ENCODE measurements around the gene ASGR2. TPM values are rescaled to one million over a fixed set of nuclear protein-coding genes. Genes with fewer than 3 reads are reported as not detected.
"Not testable (repeated sequence)": the region's sequence is repeated elsewhere in the genome, so short reads cannot be mapped to it uniquely, and the experiment has no call there.

Gene ASGR2, protein sequence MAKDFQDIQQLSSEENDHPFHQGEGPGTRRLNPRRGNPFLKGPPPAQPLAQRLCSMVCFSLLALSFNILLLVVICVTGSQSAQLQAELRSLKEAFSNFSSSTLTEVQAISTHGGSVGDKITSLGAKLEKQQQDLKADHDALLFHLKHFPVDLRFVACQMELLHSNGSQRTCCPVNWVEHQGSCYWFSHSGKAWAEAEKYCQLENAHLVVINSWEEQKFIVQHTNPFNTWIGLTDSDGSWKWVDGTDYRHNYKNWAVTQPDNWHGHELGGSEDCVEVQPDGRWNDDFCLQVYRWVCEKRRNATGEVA
- 1 to 10 TPM; 1.2 to 1.5 (median 1.4) TPM for polyA plus RNA-seq (ENCODE audit: insufficient read length in 3 of 3)

DNA sequence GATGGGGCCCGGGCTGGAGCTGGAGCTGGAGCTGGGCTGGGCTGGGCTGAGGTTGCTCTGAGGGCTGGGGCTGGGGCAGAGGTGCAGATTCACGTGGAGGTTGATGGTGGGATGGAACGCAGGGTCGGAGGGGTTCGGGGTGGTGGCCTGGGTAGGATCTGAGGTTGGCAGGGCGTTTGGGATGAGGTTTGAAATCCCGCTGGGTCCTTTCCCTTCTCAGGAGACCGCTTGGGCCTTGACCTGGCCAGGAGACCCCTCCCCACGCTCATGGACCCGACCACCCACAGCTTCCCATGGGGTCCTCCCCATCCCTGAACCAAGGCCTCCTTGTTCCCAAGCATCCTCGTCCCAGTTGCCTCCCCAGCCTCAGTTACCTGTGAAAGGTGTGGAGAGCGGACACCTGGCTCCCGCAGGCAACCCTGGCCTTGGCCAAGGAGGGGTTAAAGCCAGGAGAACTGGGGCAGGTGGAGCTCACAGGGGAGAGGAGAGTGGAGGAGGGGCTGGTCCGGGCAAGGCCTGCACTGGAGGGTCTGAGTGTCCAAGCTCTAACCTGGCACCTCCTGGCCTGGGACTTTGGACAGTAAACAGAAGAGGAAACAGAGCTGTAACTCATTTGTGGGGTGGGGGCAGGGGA lies at the start of gene ASGR2:
ASGR2 (minus strand) TSS at position 582 of the 634 bp plus-strand sequence. CDS start 582 bp downstream, outside the sequence.
- no peak for DNase-seq (ENCODE audit: low read depth in 3 of 3, low spot score in 2 of 3)

GRCh38 chr17:7159571-7159970 lies 44.9 kb upstream of the ASGR2 start:
- not testable (repeated sequence) for DNase-seq (ENCODE audit: low read depth in 3 of 3, low spot score in 2 of 3)

DNA sequence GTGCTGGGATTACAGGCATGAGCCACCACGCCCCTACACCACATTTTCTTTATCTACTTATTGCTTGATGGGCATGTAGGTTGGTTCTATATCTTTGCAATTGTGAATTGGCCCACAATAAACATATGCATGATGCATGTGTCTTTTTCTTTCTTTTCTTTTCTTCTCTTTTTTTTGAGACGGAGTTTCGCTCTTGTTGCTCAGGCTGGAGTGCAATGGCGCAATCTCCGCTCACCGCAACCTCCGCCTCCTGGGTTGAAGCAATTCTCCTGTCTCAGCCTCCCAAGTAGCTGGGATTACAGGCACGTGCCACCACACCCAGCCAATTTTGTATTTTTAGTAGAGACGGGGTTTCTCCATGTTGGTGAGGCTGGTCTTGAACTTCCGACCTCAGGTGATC lies 43.8 kb upstream of the ASGR2 start:
- DNase-seq (ENCODE audit: low read depth in 3 of 3, low spot score in 2 of 3): not testable (repeated sequence)

DNA sequence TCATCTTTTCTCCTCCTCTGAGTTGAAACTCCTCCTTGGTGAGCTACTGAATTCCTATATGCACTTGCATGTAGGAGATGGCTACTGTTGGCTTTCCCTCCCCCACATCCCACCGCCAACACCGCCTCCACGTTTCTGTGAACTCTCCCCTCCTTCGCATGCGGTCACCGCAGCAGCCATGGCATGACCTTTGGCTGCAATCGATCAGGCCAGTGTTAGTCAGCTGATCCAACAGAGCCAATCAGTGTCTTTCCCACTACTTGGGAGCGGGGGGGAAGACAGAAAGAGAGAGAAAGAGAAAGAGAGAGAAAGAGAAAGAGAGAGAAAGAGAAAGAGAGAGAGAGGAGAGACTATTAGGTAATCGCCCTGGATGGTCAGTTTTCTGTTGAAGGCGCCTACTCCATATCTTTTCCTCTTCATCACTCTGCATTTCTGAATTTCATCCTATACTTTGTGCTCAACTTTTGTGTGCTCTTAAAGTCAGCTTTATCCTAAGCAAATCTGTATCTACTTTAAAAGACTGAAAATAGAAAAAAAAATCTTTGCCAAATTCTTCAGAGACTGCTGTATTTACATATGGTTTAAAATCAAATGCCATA lies 41.8 kb upstream of the ASGR2 start:
- no peak for DNase-seq (ENCODE audit: low read depth in 3 of 3, low spot score in 2 of 3)

DNA sequence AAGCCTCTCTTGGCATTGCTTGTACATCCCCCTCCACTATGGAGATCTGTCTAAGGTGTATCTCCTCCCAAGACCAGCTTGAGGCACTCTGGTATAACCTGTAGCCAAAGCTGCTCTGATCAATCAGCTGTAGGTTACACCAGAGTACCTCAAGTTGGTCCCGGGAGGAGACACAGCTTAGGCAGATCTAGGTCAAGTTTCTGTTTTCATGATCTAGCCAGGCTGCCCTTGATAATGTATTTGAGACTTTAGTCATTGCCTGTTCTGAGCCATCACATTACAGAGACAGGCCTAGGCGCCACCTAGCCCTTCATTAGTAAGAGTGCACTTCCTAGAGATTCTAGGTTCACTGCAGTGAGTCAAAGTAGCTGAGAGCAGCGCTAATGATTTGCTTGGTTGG lies 33.1 kb upstream of the ASGR2 start:
- DNase-seq (ENCODE audit: low read depth in 3 of 3, low spot score in 2 of 3): no peak

DNA sequence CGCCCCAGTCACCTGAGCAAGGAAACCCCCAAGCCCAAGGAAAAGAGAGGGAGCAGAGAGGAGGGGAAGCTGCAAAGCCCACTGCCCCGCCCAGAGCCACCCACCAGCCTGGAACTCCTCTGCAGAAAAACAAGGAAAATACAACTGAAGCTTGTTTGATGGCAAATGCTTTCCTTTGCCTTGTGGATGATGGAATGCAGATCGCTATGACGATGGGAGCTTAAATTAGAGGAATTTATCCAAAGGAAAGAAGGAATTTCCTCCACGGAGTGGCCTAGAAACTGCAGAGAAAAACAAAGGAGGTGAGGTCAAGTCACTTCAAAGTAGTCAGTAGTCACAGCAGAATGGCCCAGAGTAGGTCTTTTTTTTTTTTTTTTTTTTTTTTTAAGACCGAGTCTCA lies 31.5 kb upstream of the ASGR2 start:
- no peak for DNase-seq (ENCODE audit: low read depth in 3 of 3, low spot score in 2 of 3)

DNA sequence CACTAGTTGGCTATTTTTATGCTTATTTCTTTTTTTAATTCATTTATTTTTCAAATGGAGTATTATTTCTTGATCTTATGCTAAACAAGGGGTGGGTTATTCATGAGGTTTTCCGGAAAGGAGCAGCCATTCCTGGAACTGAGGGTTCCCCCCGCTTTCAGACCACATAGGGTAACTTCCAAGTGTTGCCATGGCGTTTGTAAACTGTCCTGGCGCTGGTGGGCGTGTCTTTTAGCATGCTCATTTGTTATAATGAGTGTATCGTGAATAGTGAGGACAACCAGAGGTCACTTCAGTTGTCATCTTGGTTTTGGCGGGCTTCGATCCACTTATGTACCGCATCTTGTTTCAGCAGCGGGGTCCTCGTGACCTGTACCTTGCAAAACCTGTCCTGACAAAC lies 29.6 kb upstream of the ASGR2 start:
- DNase-seq (ENCODE audit: low read depth in 3 of 3, low spot score in 2 of 3): no peak

DNA sequence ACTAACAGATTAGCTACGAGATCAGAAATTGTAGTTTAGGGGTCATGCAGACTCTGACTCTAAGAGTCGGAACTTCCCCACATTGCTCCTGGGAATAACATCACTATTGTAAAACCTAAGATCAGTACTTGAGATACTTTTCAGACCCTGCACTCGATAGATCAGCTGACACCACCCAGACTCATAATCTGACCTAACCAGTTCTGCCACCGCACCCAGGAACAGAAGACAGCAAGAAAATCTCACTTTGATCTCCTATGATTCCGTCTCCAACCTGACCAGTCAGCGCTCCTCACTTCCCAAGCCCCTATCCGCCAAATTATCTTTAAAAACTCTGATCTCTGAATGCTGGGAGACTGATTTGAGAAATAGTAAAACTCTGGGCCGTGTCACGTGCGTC lies 27.2 kb upstream of the ASGR2 start:
- no peak for DNase-seq (ENCODE audit: low read depth in 3 of 3, low spot score in 2 of 3)

- DNase-seq (ENCODE audit: low read depth in 3 of 3, low spot score in 2 of 3): no peak
Measured at GRCh38 chr17:7139400-7139799, 24.8 kb upstream of the ASGR2 start.

GRCh38 chr17:7138800-7139381 lies 24.3 kb upstream of the ASGR2 start:
- no peak for DNase-seq (ENCODE audit: low read depth in 3 of 3, low spot score in 2 of 3)

- no peak for DNase-seq (ENCODE audit: low read depth in 3 of 3, low spot score in 2 of 3)
Measured at GRCh38 chr17:7137171-7137943, 22.7 kb upstream of the ASGR2 start.

GRCh38 chr17:7136266-7136877 lies 21.8 kb upstream of the ASGR2 start:
- peak; percentile 36 to 48 (median 45) for DNase-seq (ENCODE audit: low read depth in 3 of 3, low spot score in 2 of 3)

DNA sequence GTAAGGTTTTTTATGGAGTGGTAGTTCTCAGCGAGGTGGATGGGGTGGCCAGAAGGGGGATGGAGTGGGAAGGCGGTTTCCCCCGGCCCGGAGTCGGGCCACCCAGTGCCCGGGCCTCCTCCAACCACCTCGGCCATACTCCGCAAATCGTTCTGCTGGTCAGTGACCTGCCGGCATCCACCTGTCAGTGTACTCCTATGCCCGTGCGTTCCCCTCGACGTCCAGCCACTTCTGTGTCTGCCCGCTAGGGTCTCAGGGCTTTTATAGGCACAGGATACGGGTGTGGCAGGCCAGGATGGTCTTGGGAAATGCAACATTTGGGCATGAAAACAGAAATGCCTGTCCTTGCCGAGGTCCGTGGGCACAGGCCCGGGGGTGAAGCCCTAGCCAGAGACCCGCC lies 19.3 kb upstream of the ASGR2 start:
- no peak for DNase-seq (ENCODE audit: low read depth in 3 of 3, low spot score in 2 of 3)

DNA sequence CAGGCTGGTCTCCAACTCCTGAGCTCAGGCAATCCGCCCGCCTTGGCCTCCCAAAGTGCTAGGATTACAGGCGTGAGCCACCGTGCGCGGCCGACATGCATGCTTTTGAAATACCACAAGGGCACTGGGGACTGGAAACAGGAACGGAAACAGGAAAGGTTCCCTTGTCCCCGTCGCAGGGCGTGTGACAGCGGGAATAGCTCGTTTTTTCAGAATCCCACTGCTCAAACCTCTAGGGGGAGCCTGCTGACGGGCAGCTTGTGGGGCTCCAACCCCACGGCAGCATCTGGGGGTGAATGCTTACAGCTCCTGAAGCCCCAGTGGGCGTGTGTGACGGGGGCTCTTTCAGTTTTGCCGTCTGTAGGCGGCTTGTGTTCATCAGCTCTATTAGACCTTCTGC lies 18.8 kb upstream of the ASGR2 start:
- no peak for DNase-seq (ENCODE audit: low read depth in 3 of 3, low spot score in 2 of 3)

DNA sequence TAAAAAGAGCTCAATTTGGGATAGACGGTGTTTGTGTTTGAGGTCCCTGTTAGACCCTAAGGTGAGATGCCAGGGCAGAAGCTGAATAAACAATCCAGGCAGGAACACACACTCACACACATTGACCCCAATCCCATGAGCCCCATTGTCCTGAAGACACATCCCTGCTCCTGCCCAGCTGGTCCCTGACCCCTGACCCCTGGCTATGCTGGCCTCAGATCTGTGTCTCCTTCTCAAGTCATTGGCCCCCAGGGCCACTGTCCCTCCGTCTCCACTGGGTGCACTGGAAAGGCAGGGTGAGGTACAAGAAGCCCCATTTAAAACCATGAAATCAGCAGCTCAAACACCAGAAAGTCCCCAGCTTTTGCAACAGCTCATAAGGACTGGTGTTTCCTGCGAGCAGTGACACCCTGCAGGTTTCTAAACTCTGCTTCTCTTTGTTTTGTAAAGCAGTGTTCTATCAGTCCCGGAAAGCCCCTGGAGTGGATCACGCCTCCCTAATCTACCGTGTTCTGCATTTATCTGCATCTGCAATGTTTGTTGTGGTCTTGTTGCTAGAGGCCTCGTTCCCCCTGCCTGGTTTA lies 18.0 kb upstream of the ASGR2 start:
- no peak for DNase-seq (ENCODE audit: low read depth in 3 of 3, low spot score in 2 of 3)

DNA sequence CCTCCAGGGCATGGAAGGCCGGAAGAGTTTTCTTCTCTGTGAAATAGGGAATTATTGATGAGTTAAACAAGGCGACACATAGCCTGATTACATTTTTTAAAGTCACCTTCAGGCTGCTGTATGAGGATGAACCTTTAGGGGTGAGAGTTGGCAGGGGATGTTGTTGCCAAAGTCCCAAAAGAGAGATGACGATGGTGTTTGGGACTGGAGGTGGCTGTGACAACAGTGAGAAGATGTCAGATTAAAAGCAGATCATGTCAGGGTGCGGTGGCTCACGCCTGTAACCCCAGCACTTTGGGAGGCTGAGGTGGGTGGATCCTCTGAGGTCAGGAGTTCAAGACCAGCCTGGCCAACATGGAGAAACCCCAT lies 16.8 kb upstream of the ASGR2 start:
- no peak for DNase-seq (ENCODE audit: low read depth in 3 of 3, low spot score in 2 of 3)

- DNase-seq (ENCODE audit: low read depth in 3 of 3, low spot score in 2 of 3): no peak
Measured at GRCh38 chr17:7130621-7131422, 16.2 kb upstream of the ASGR2 start.

- DNase-seq (ENCODE audit: low read depth in 3 of 3, low spot score in 2 of 3): no peak
Measured at GRCh38 chr17:7129311-7129710, 14.7 kb upstream of the ASGR2 start.

- no peak for DNase-seq (ENCODE audit: low read depth in 3 of 3, low spot score in 2 of 3)
Measured at GRCh38 chr17:7128160-7128559, 13.5 kb upstream of the ASGR2 start.

All from right renal cortex interstitium (tissue), 3 donors.